GM10266 (cell line): ENCODE measurements around the gene LRFN5.

Experiments used
- DNase-seq: peaks from one replicate; pipeline ENCODE4 v3.0.0; 2012; ENCODE audit errors: extremely low spot score
- TF ChIP-seq, protein P1 (sequence below): IDR thresholded peaks from 2 replicates; pipeline ENCODE4 v1.5.1; 2012; ENCODE audit warnings: mild to moderate bottlenecking, low read depth; ENCODE audit not compliant: control insufficient read depth, insufficient read depth; ENCODE audit errors: missing control alignments

The LRFN5 gene

DNA sequence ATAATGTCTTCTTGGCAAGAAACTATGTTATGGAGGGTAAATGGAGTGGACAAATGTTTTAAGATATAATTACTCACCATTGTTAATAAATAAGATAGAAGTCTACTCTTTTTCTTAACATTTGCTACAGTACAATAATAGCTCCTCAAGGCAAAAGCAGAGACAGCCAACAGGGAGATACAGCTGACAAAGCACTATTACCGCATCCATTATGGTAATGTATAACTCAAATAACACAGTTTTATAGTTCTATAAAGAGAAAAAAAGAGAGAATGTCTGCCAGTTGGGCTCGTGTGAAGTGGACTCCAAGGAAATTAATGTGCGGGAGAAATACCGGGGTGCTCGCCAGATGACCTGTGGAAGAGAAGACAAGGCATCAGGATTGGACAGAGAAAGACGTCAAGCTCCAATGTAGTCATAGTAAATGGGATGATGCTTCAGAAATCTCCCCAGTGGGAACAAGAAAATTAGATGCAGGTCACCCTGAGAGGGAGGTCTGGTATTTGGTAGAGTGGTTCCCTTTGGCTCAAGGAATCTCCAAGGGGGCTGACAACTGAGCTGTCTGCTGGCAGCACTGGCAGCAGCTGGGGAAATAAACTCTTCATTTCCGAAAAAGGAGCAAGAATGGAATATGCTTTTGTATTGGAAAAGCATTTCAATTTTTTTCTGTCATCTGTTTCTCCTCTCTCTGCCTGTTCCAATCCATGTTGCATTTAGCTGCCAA, 343.9 kb downstream of the LRFN5 start:
- DNase-seq = no peak
- TF ChIP-seq, protein P1, sequence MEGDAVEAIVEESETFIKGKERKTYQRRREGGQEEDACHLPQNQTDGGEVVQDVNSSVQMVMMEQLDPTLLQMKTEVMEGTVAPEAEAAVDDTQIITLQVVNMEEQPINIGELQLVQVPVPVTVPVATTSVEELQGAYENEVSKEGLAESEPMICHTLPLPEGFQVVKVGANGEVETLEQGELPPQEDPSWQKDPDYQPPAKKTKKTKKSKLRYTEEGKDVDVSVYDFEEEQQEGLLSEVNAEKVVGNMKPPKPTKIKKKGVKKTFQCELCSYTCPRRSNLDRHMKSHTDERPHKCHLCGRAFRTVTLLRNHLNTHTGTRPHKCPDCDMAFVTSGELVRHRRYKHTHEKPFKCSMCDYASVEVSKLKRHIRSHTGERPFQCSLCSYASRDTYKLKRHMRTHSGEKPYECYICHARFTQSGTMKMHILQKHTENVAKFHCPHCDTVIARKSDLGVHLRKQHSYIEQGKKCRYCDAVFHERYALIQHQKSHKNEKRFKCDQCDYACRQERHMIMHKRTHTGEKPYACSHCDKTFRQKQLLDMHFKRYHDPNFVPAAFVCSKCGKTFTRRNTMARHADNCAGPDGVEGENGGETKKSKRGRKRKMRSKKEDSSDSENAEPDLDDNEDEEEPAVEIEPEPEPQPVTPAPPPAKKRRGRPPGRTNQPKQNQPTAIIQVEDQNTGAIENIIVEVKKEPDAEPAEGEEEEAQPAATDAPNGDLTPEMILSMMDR = no peak
